GM19324 (cell line): ENCODE results near the gene RPTOR.
A peak's percentile ranks its signal among the peaks of the same experiment; 100 is the strongest.

Experiments used
- ATAC-seq: cut with Tn5 transposase; IDR thresholded peaks from one replicate; pipeline ENCODE4 v1.9.1; 2021; ENCODE audit warnings: mild to moderate bottlenecking, moderate library complexity; ENCODE audit not compliant: unreplicated experiment, low FRiP score

The RPTOR gene

GRCh38 chr17:80822021-80822699 is 277.5 kb downstream of the RPTOR start:
- no peak for ATAC-seq

DNA sequence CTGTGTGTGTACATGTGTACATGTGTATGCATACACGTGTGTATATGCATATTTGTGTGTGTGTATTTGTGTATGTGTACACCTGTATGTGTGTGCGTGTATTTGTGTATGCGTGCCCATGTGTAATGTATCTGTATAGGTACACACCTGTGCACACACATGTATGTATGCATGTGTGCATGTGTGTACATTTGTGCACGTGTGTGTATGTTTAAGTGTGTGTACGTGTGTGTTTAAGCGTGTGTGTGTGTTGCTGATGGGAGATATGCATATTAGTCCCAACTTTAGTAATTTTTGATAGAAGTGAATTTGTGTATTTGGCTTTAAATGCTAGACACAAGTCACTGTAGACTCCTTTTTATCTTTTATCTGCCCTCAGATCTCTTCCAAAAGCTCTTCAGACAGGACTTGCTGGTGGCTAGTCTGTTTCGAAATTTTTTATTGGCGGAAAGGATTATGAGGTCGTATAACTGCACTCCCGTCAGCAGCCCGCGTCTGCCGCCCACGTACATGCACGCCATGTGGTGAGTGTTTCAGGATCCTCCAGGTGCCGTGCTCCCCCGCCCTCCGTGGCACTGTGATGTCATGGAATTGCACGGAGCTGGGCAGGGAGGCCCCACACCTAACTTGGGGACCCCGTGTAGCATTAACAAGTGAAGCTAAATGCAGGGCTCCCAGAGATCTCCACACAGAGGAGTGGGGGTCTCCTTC is 278.2 kb downstream of the RPTOR start:
- no peak for ATAC-seq

DNA sequence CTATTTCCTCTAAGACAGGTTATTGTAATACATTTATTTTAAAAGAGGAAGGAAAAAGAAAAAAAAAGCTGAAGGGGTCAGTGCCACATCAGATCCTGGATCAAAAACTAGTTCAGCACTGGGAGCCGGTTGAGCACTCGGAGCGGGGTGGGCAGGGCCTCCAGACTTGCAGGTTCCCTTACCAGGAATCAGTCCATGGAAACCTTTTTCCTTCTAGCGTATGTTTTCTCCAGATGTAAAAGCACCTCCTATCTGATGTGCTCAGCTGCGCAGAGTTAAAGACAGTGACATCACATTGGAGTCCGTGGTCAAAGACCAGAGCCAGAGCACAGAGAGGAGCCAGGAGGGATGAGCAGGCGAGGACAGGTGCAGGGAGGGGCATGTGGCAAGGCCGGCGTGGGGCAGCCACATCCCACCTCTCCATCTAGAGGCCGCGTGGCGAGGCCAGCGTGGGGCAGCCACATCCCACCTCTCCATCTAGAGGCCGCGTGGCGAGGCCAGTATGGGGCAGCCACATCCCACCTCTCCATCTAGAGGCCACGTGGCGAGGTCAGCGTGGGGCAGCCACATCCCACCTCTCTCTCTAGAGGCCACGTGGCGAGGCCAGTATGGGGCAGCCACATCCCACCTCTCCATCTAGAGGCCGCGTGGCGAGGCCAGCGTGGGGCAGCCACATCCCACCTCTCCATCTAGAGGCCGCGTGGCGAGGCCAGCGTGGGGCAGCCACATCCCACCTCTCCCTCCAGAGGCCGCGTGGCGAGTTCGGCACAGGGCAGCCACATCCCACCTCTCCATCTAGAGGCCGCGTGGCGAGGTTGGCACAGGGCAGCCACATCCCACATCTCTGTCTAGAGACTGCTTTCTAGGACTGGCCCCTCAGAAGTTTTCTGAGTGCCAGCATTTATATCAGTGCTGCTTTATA is 280.2 kb downstream of the RPTOR start:
- no peak for ATAC-seq

- ATAC-seq, result no peak
Observed at GRCh38 chr17:80825471-80826345, 281.1 kb downstream of the RPTOR start.

GRCh38 chr17:80826346-80826954 is 281.8 kb downstream of the RPTOR start:
- ATAC-seq, result no peak

DNA sequence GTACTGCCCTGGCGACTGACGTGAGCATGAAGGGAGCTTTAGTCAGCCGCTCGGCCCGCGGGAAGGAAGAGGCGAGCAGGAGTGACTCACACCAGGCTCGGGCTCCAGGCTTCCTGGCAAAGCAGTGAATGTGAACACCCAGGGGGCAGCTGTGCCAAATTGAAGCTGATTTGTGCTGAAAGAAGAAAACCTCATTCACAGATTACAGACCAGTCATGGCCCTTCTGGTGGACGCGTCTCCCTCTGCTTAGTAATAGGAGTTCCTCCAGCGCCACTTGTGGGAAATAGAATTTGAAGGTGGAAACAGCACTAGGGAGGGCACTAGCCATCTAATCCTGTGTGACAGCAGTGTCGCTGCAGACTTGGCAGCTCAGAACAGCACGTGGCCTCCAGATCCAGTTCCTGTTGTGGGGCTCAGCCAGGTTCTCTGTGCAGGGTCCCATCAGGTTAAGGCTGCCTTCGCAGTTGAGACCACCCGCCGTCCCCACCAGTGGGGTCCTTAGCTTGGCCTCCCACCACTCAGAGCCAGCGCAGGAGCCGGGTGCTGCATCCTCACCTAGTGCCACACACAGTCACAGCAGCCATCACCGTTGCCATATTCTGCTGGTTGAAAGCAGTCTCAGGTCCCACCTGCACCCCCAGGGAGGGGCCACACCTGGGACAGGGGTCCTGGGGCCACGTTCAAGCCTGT is 282.5 kb downstream of the RPTOR start:
- no peak for ATAC-seq

DNA sequence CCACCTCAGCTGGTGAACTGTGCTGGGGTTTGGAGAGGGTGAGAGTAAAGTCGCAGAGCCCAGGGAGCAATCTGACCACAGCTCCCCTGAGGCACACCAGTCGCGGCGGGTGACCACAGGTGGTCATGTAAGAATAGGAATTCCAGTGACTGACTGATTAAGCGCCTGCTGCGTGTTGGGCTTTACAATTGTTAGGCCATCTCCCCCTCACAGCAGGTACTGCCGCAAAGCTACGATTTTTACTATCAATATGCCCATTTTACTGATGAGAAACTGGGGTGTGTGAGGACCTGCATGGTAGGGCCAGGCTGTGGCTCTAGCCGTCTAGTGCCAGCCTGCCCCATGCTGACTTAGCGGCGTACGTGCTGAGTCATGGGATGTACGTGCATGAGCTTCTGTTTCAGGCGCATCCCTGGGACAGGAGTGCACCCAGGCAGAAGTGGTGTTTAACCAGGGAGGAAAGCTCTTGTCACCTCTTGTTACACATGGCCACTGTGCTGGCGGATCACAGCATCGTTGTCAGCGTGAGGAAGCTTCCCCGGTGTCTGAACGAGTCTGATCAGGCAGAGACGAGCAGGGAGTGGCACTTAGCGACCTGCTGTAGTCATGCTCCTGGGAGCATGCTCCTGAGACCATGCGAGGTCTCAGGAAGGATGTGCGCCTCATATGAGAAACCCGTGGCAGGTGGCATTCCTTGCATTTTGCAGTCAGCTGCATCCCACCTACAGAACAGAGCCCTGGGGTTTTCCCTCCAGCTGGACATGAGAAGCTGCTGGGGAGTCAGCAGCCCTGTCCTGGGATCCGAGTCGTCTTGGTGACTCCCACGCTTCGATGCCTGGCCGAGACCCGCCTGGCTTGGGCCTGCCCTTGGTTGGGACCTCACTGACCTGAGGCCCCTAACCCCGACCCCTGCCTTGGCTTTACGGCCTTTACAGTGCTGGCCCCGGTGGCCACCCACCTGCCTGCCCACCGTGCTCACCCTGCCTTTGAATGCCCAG is 283.3 kb downstream of the RPTOR start:
- no peak for ATAC-seq

DNA sequence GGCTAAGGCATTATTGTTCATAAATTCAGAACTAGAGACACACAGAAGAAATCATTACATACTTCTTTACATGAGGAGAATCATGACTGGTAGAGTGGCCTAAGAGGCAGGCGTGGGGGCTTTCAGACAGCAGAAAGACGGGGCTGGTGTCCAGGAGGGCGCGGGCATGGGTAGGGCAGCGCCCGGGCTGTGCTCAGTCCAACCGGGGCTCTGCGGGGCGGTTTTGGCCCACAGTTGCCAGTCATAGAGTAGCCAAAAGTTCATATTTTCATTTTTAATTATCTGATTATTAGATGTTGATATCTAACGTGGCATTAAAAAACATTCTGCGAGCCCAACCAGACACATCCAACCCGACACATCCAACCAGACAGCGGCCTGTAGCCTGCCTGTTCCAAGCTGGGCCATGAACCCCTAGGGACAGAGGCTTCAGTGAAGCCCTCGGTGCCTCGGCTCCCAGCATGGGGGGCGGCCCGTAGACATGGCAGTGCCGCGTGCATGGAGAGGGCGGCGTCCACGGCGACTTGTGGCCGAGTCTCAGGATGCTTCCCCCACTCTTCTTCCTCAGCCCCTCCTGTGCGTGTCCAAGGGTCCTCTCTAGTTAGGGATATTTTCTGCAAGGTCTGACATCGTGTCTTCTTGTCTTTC is 284.7 kb downstream of the RPTOR start:
- no peak for ATAC-seq

- ATAC-seq, result no peak
Observed at GRCh38 chr17:80830020-80830780, 285.6 kb downstream of the RPTOR start.

DNA sequence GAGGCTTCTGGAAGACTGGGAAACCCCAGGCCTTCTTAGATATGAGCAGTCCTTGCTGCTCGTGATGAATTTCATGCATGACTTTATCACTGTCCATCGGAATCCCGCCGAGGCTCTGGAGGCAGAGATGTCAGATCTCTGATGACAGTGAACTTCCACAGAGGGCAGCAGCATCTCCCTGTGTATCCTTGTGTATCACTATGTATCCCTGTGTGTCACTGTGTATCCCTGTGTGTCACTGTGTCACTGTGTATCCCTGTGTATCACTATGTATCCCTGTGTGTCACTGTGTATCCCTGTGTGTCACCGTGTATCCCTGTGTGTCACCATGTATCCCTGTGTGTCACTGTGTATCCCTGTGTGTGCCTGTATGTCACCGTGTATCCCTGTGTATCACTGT is 286.9 kb downstream of the RPTOR start:
- ATAC-seq, result no peak

GRCh38 chr17:80832266-80832676 is 287.6 kb downstream of the RPTOR start:
- no peak for ATAC-seq

GRCh38 chr17:80832888-80833583 is 288.4 kb downstream of the RPTOR start:
- peak; percentile 82 for ATAC-seq

DNA sequence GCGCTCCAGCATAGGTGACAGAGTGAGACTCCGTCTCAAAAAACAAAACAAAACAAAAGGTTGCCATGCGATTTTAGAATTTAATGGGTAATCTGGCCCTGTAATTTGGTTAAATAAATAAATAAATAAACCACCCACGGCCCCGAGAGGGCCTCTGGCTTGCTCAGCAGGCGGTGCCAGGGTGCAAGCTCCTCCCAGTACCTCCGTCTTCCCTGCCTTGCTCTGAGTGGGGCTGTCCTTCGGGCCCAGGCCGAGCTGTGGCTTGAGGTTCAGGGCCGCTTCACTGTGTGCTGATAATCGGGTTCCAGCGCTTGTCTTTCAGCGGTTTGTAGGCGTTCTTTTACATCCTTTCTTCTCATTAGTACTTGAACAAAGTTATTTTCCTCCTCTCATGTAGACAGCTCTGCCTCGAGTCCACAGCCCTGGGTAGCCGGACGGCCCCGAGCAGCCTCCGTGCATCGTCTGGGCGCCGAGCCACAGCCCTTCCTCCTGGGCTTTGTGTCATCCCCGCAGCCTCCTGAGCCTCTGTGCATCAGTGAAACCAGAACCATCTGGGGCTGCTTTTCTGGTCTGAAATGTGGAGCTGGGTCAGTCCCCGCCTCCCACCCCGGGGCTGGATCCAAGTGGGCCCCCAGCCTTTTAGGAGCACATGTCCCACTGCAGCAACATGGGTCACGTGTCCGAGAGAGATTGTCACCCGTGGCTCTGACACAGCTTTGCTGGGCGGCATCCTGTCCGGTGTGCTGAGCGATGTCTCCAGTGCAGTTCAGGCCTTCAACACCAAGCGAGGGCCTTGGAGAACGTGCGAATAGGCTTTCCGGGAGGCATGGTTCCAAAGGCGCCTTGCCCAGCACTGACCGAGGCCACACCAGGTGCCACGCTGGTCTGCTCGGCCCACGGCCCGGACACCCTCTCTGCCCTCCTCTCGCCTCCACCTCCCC is 289.6 kb downstream of the RPTOR start:
- ATAC-seq, result no peak

- no peak for ATAC-seq
Observed at GRCh38 chr17:80834893-80835275, 290.2 kb downstream of the RPTOR start.
